Stomach (tissue), 9 donors: ENCODE data around the gene PDHX. TPM values are rescaled to one million over a fixed set of nuclear protein-coding genes. Genes with fewer than 3 reads are reported as not detected.

Experiments
- DNase-seq, 2 donors: peaks; one replicate each; pipeline versions ENCODE4 v3.0.0 to v3.0.0-alpha.2; 2013 to 2019
- H3K27ac ChIP-seq, 5 donors: fragments of 200-600 bp in 4 of 5; sonication (generic) in 4 of 5; one replicate each; pipeline ENCODE4 v1.5.1; 2013 to 2019; ENCODE audit warnings: mild to moderate bottlenecking in 1 of 5, moderate library complexity in 1 of 5
- H3K27me3 ChIP-seq, 3 donors: fragments of 200-600 bp; sonication (generic); one replicate each; pipeline ENCODE4 v1.5.1; 2017 to 2019; ENCODE audit warnings: mixed run types in 1 of 3
- H3K36me3 ChIP-seq, 4 donors: fragments of 200-600 bp; sonication (generic); 1 replicate in 3 of 4; 2 replicates in 1 of 4; pipeline ENCODE4 v1.5.1; 2016 to 2019
- H3K4me1 ChIP-seq, 4 donors: fragments of 200-600 bp; sonication (generic); one replicate each; pipeline ENCODE4 v1.5.1; 2016 to 2019
- H3K4me3 ChIP-seq, 4 donors: fragments of 200-600 bp; sonication (generic) in 3 of 4; one replicate each; pipeline ENCODE4 v1.5.1; 2016 to 2019; ENCODE audit warnings: mild to moderate bottlenecking in 1 of 4
- H3K9me3 ChIP-seq, 4 donors: fragments of 200-600 bp; sonication (generic); one replicate each; pipeline ENCODE4 v1.5.1; 2016 to 2019
- EP300 ChIP-seq: sonication (generic); formaldehyde crosslinking; IDR thresholded peaks from one replicate; pipeline ENCODE4 v1.6.1; 2017; ENCODE audit warnings: antibody characterized with exemption
- POLR2A ChIP-seq, 4 donors: fragments of 450-650 bp; IDR thresholded peaks; one replicate each; pipeline ENCODE4 v1.6.1; 2016; ENCODE audit warnings: antibody characterized with exemption in 4 of 4, control low read depth in 2 of 4, mild to moderate bottlenecking in 1 of 4, moderate library complexity in 1 of 4
- POLR2AphosphoS5 ChIP-seq, 3 donors: sonication (generic); formaldehyde crosslinking; IDR thresholded peaks; one replicate each; pipeline ENCODE4 v1.6.1; 2016; ENCODE audit warnings: antibody characterized with exemption in 3 of 3
- WGBS, 5 donors: extraction: QIAGEN DNeasy Blood & Tissue Kit in 3 of 5; methylation state at CpG; one replicate each; pipeline versions ENCODE4 v1.1.5 to v1.1.7; 2013 to 2018; 5-methylcytosine and 5-hydroxymethylcytosine counted together
- intact Hi-C: fragments of 100-400 bp; cut with DNase I; formaldehyde crosslinking; loops from one replicate; pipeline ENCODE4 v1.15.1; 2023; ENCODE audit warnings: low total_unique reads
- polyA plus RNA-seq, 3 donors: library from polyadenylated mRNA; stranded (reverse); fragments of 200-250 nt; gene quantifications; one replicate each; pipeline ENCODE4 v1.2.3, GENCODE V29; 2013
- total RNA-seq, 5 donors: library from RNA; depleted of rRNA; stranded (reverse); fragments of >200 nt; gene quantifications; one replicate each; pipeline versions ENCODE4 v1.1.0 to v1.2.3, GENCODE V29; 2014 to 2016
- TF ChIP-seq, protein P1 (sequence below), 7 experiments: fragments of 450-650 bp in 4 of 7; fragments of 200-600 bp in 3 of 7; sonication (generic) in 3 of 7; IDR thresholded peaks; one replicate each; pipeline ENCODE4 v1.5.1; 2016 to 2019; ENCODE audit warnings: antibody characterized with exemption in 7 of 7, control low read depth in 2 of 7, mild to moderate bottlenecking in 1 of 7
- donor health status: healthy with polysubstance abuse.
- donor health status: Bipolar disorder and iron deficiency.
- donor health status: healthy.

PDHX gene
- total and polyA plus RNA-seq, 8 donors, result 4.1 to 45.9 (median 23.3) TPM

GRCh38 chr11:34877375-34877975 lies 38.9 kb upstream of the PDHX start:
- Histone ChIP-seq H3K9me3 (no peaks in the 10 kb centered on the region), H3K4me1 (no peaks in the 10 kb centered on the region), H3K4me3 (no peak overlapping the region), H3K27me3 (no peaks in the 10 kb centered on the region), H3K36me3 (peaks cover 0 to 30% (median 15%) of the 10 kb centered on the region in 4 donors), H3K27ac (no peak overlapping the region)
- TF ChIP-seq, protein P1, sequence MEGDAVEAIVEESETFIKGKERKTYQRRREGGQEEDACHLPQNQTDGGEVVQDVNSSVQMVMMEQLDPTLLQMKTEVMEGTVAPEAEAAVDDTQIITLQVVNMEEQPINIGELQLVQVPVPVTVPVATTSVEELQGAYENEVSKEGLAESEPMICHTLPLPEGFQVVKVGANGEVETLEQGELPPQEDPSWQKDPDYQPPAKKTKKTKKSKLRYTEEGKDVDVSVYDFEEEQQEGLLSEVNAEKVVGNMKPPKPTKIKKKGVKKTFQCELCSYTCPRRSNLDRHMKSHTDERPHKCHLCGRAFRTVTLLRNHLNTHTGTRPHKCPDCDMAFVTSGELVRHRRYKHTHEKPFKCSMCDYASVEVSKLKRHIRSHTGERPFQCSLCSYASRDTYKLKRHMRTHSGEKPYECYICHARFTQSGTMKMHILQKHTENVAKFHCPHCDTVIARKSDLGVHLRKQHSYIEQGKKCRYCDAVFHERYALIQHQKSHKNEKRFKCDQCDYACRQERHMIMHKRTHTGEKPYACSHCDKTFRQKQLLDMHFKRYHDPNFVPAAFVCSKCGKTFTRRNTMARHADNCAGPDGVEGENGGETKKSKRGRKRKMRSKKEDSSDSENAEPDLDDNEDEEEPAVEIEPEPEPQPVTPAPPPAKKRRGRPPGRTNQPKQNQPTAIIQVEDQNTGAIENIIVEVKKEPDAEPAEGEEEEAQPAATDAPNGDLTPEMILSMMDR (IDR thresholded peaks at IDR 0.05), result no peak
- TF ChIP-seq POLR2AphosphoS5 (IDR thresholded peaks at IDR 0.05) (no peak), EP300 (no peak), POLR2A (IDR thresholded peaks at IDR 0.05) (no peak)
- intact Hi-C loops, result no loop called here
- DNase-seq, result no peak
- 83 to 94% (median 90%) methylated on average over 3 of the region's 3 CpGs for whole genome bisulfite sequencing, 5 donors

DNA sequence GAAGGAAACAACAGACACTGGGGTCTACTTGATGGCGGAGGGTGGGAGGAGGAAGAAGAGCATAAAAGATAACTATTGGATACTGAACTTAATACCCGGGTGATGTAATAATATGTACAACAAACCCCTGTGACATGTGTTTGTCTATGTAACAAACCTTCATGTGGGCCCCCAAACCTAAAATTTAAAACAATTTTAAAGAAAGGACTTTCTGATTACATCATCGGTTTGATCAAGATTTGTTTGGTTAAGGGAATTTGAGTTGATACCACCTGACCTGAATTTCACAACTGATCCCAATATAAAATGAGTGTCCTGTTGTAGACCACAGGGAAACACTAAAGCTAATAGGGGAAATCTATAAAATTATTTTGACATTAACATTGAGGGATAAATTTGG lies 34.5 kb upstream of the PDHX start:
- H3K9me3 ChIP-seq, result no peaks in the 10 kb centered on the region
- TF ChIP-seq EP300 (no peak), POLR2AphosphoS5 (IDR thresholded peaks at IDR 0.05) (no peak), POLR2A (IDR thresholded peaks at IDR 0.05) (no peak)
- TF ChIP-seq, protein P1 (IDR thresholded peaks at IDR 0.05), result no peak
- DNase-seq, result no peak
- intact Hi-C loops, result no loop called here
- 96 to 98% (median 98%) methylated on average over 3 of the region's 3 CpGs for WGBS, 5 donors
- no peaks in the 10 kb centered on the region for H3K4me1 ChIP-seq
- no peak overlapping the region for H3K4me3 ChIP-seq
- peaks cover 0 to 43% (median 24%) of the 10 kb centered on the region in 4 donors for H3K36me3 ChIP-seq
- H3K27ac ChIP-seq, result no peak overlapping the region
- H3K27me3 ChIP-seq, result no peaks in the 10 kb centered on the region

DNA sequence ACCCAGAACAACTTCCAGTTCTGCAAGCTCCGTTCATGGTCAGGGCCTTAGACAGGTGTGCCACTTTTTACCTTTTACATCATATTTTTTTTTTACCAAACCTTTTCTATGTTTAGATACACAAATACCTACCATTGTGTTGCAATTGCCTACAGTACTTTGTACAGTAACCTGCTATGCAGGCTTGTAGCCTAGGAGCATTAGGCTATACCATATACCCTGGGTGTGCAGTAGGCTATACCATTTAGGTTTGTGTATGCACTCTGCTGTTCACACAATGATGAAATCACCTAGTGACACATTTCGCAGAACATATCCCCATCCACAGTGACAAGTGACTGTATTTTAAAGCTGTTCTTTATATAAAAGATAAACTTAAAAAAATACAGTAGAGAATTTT lies 29.8 kb upstream of the PDHX start:
- intact Hi-C loops, result no loop called here
- peaks cover 0 to 17% (median 7%) of the 10 kb centered on the region in 4 donors for H3K4me1 ChIP-seq
- TF ChIP-seq EP300, result no peak
- TF ChIP-seq, protein P1 (IDR thresholded peaks at IDR 0.05), result no peak
- TF ChIP-seq POLR2A (IDR thresholded peaks at IDR 0.05), result no peak
- no peaks in the 10 kb centered on the region for H3K27me3 ChIP-seq
- WGBS, 5 donors, result 67 to 89% (median 82%) methylated on average over 2 of the region's 2 CpGs
- H3K27ac ChIP-seq, result peak overlapping the region in 2 of 5 donors; percentile 23 to 49
- peaks cover 0 to 49% (median 30%) of the 10 kb centered on the region in 4 donors for H3K36me3 ChIP-seq
- H3K4me3 ChIP-seq, result no peak overlapping the region
- H3K9me3 ChIP-seq, result no peaks in the 10 kb centered on the region
- peak in 1 of 2 donors; percentile 53 for DNase-seq

DNA sequence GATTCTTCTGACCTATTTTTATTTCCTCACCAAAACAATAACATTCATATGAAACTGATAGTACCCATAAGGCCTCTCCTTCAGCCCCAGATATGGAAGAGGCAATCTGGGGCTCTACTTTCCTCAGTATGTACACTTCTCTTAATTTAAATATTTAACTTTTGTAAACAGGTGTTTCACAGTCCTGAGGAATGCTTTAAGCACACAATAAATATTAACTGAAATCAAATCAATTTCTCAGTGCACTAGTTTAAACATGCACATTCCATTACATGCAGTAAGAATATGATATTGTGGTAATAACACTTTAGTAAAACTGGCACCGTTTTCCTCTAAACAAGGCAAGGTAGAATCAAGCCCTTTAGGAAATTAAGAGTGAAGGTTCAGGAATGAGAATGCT lies 29.2 kb upstream of the PDHX start:
- Histone ChIP-seq H3K36me3 (peaks cover 0 to 44% (median 23%) of the 10 kb centered on the region in 4 donors), H3K27me3 (no peaks in the 10 kb centered on the region), H3K27ac (peak overlapping the region in 2 of 5 donors; percentile 23 to 49), H3K4me3 (no peak overlapping the region), H3K9me3 (no peaks in the 10 kb centered on the region), H3K4me1 (peaks cover 0 to 17% (median 7%) of the 10 kb centered on the region in 4 donors)
- intact Hi-C loops, result no loop called here
- TF ChIP-seq EP300 (no peak), POLR2A (IDR thresholded peaks at IDR 0.05) (no peak), POLR2AphosphoS5 (IDR thresholded peaks at IDR 0.05) (no peak)
- TF ChIP-seq, protein P1 (IDR thresholded peaks at IDR 0.05), result no peak
- peak in 1 of 2 donors; percentile 16 for DNase-seq
- WGBS, 5 donors, result 27 to 43% (median 40%) methylated on average over 1 of the region's 1 CpG
